NCI-H524 (cell line): ENCODE measurements around the gene NPEPL1.
"Not testable (repeated sequence)": the region's sequence is repeated elsewhere in the genome, so short reads cannot be mapped to it uniquely, and the experiment has no call there.

Experiments
- DNase-seq, 2 experiments: peaks; one replicate each; lab custom pipeline; 2025; lab: John Stamatoyannopoulos, UW

NPEPL1 gene

DNA sequence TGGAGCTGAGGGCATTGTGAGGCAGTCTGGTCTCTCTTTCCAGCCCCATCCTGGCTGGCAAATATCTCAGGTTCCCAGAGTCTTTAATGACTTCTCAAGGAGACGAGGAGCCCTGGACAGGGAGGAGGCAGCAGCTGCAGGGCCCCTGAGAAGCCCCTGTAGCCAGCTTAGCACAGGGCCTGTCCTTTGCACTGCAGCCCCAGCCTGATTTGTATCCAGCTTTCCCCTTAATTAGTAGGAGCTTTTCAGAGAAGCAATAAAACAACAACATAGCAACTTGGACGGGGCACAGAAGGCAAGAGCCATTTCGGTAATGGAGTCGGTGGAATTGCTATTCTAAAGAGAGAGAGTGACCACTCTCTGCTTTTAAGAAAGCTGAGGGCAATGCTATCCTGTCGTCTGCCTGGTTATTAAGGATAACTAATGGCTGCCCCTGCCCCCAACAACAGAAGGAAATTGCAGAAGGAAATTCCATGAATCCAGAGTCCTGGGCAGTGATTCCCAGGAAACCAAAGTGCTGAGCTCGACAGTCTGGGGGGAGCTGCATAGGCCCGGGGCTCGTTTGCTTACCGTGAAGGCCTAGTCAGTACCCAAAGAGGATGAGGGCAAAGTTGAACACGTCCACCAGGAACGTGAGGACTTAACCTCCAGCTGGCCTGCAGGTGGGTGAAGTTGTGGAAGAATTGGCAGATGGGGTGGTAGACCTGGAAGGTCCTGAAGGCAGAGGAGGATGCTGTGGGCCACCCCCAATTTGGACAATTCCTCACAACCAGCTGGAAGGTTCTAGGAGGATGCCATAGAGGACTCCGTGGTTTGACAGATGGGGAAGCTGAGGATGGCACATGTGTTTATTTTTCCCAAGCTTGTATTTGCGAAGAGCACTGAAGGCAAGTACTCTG, 50.3 kb downstream of the NPEPL1 start:
- no peak for DNase-seq

DNA sequence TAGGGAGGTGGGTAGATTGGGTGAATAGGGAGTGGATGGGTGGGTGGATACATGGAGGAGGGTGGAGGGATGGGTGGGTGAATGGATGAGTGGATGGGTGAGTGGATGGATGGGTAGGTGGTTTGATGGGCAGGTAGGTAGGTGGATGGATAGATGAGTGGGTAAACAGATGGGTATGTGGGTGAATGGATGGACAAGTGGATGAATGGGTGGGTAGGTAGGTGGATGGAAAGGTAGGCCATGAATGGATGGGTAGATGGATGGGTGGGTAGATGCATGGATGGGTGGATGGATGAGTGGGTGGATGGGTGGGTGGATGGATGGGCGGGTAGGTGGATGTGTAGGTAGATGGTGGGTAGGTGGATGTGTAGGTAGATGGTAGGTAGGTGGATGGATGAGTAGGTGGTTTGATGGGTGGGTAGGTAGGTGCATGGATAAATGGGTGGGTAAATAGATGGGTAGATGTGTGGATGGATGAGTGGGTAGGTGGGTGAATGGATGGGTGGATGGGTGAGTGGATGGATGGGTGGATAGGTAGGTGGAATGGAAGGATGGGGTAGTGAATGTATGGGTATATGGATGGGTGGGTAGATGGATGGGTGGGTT, 51.4 kb downstream of the NPEPL1 start:
- DNase-seq = no peak

DNA sequence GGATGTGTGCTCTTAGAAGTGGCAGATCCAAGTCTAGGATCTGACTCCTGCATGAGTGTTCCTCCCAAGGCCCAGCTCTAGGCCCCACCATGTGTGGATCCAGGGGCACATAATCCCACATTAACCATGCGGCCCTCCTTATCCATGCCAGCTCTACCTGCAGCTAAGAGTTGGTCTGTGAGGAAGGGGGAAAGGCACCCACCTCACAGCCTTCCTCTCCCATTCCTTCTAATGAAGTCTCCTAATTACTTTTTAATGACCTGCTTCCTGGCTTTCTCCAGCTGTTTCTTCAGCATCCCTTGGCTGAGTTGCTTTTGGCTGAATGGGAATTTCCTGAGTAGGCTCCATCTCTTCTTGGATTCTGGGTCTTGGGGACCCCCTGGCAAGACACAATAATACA, 52.2 kb downstream of the NPEPL1 start:
- no peak for DNase-seq

- DNase-seq = no peak
These were observed 52.8 kb downstream of the NPEPL1 start for GRCh38 chr20:58745391-58745790.

- no peak for DNase-seq
These were observed 54.0 kb downstream of the NPEPL1 start for GRCh38 chr20:58746620-58747019.

DNA sequence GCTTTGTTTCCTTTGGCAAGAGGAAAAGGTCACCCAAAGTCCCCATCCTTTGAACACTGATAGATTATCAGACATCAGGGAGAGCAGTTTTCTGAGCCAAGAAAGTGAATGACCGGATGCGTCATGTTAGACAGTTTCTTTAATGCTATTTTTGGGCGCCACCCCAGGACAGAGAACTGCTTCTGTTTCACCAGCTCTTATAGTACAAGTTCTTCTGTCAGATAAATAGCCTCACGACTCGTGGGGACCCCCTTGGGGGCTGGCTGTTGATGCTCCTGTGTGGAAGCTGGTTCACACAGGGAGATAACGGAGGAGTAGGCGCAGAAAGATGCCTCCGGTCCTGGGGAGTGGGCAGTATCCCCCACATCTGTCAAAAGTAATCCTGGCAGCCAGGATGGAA, 54.6 kb downstream of the NPEPL1 start:
- DNase-seq = no peak

GRCh38 chr20:58748618-58749017, 56.0 kb downstream of the NPEPL1 start:
- no peak for DNase-seq

GRCh38 chr20:58749098-58749769, 56.6 kb downstream of the NPEPL1 start:
- DNase-seq = no peak

DNA sequence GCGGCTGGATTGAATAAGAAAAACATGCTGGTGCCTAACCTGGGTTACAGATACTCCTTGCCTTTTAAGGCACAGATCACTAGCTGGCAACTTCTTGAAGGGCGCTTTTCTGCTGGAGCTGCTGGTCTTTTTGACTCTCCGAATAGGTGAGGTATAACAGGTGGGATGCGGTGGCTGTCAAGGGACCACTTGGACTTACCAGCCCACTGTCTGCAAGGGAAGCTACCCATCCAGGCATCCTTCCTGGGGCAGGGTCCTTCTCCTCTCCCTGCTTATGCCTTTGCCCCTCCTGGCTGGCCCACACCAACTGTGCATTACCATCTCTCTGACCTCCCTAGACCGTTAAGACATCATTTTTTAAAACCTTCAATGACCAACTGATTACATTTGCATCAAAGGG, 57.4 kb downstream of the NPEPL1 start:
- DNase-seq = no peak

DNA sequence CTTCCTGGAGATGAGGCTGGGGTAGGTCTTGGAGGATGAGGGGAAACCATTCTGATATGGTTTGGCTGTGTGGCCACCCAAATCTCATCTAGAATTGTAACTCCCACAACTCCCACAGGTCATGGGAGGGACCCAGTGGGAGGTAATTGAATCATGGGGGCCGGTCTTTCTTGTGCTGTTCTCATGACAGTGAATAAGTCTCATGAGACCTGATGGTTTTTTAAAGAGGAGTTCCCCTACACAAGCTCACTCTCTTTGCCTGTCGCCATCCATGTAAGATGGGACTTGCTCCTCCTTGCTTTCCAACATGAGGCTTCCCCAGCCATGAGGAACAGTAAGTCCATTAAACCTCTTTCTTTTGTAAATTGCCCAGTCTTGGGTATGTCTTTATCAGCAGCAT, 58.1 kb downstream of the NPEPL1 start:
- DNase-seq = not testable (repeated sequence)

DNA sequence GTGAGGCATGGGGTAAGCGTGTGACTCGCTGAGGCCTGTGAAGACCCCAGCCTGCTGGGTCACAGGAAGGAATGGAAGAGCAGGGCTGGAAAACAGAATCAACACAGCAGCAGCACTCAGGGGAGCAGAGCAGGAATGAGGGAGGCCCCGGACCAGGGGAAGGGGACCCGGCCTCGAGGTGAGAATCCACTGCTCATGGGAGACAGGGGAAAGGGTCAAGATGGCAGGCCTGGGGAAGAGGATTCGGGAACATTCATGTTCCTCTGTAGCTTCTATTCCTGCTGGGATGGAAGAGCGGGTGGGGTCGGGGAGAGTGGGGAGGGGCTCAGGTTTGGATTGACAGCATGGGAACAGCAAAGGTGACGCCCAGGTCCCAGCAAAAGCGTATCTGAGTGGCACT, 59.4 kb downstream of the NPEPL1 start:
- no peak for DNase-seq

DNA sequence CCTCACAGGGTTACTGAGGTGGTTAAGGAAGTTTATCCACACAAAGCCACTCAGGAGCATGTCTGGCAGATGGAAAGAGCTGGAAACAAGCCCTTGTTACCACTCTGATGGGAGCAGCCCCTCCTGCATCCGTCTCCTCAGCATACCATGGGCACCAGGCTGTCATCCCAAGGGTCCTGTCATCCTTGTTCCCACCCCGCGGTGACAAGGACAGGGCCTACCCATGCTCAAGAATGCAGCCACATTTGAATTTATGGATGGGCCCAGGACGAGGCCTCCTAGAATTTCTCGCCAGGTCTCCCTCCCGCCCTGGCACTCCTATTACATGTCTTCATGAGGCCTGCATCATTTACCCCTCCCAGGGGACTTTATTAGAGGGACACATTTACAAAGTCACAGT, 60.0 kb downstream of the NPEPL1 start:
- DNase-seq = no peak

DNA sequence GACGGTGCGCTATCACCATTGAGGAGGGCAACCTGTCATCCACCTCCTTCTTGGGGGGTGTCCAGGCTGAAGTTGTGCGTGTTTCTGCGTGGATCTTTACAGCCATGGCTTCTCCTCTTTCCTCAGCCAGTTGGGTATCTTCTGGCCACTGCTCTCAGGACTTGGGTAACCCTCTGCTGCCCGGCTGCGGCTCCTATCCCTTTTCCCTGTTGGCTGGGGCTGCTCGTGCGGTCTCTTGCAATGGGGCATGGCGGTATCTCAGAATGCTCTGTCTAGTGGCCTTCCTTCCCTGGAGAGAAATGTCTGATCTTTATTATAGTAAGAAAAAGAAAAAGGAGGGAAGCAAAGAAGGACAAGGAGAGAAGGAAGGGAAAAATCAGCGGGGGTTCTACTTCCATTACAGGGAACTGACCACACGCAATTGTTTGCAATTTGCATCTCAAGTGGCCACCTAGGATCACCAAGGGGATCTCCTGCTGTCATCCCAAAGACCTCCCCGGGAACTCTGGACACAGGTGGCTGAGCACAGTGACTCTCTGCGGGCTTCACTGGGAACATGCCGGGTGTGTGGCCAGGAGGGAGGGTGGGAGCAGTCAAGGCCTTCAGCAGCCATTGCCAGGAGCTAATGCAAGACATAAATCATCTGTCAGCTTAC, 60.8 kb downstream of the NPEPL1 start:
- no peak for DNase-seq

DNA sequence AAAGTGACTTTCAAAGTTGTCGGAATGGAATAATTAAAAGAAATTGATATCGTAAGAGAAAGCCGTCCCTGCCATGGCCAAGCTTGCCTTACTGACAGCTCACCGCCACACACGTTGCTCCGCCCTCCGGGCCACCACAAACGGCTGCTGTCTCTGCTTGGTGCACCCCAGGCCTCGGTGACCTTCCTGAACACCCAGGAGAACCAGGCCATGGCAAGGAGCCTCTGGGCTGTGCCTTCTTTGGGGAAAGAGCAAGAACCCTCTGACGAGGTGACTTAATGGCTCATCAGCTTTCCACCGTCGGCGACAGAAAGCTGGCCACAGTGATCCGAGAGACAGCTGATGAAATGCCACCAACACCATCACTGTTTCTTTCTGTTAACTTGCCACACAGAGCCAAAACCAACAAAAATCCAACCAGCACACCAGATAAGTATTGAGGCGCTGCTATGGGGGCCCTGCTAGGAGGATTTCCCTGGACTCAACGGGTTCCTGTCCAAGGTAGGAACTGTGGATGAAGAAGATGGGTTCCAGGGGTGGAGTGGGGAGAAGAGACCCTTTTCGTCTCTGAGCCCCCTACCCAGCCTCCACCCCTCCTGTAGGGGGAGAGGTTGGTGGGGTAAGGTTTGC, 61.4 kb downstream of the NPEPL1 start:
- DNase-seq = no peak

DNA sequence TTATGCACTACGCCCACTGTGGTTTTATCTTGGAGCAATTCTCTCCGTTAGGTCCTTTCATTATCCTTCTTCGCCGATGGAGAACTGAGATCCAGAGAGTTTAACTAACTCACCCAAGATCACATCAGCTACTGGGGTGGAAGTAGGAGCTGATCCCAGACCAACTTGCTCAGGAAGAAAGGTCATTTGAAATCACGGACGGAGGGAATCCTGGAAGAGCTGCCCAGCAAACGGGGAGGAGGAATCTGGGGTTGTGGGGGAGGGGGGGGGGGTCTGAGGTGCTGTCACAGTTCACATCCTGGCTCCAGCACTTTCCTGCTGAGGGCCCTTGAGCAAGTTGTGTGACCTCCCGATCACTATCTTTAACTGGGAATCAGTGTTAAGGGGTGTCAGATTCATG, 62.0 kb downstream of the NPEPL1 start:
- no peak for DNase-seq

GRCh38 chr20:58755062-58755697, 62.6 kb downstream of the NPEPL1 start:
- no peak for DNase-seq

GRCh38 chr20:58755766-58756449, 63.3 kb downstream of the NPEPL1 start:
- DNase-seq = no peak

DNA sequence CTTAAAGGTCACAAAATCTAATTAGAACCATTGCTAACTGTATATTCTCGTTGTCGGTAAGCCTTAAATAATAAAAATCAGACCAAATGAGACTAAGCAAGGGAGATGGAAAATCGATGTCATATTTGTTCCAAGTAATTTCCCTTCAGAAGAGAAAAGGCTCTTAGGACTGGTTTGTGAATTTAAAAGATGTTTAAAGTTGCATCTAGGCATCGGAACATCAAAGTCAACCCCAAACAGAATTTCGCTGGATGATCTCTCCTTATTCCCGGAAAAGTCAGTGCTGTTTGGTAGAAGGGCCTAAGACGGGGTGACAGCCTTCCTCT, 63.8 kb downstream of the NPEPL1 start:
- no peak for DNase-seq

GRCh38 chr20:58757647-58758046, 65.0 kb downstream of the NPEPL1 start:
- DNase-seq = not testable (repeated sequence)

DNA sequence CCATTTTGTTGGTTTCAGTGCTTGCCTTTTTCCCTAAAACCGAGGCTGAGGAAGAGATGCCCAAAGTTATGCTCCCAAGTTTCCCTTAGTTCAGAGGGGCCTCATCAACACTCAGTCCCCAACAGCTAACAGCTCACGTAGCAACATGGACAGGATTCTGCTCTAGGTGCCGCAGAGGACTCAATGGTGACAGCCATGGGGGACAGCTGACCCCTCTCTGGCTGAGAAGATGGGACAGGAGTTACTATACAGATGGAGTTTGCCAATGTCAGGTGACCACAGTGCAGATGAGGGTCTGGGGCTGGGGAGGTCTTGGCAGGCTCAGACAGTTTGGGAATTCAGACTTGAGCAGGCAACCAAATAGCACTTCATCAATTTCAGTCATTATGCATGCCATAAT, 67.3 kb downstream of the NPEPL1 start:
- DNase-seq = no peak

DNA sequence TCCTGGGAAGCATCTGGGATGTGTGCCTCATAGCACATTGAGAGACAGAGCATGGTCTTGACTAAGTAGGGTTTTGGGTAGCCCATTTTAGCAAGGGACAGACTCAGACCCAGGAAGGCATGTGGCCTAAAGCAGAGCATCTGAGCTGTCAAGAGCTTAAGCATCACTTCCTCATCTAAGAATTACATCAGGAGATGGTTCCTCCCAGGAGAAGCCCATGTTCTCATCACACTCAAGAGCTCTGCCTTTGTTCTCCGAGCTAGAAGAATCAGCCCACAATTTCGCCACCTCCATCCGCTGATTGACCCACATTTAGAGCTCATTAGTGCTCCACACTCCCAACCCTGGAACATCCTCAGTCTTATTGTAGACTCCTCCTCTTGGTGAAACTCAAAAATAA, 68.3 kb downstream of the NPEPL1 start:
- no peak for DNase-seq
